ENCODE measurements around the gene ZNF208.
"Not testable (repeated sequence)": the region's sequence is repeated elsewhere in the genome, so short reads cannot be mapped to it uniquely, and the experiment has no call there.

Gene ZNF208

GRCh38 chr19:22010437-22011143, at the start of gene ZNF208:
ZNF208 (minus strand) TSS chr19:22010943; CDS start chr19:22010794, 149 bp downstream.
- DNase-seq (ENCODE audit: low read depth in 2 of 2), result not testable (repeated sequence)

GRCh38 chr19:22052644-22053013, 41.9 kb upstream of the ZNF208 start:
- DNase-seq (ENCODE audit: low read depth in 2 of 2), result peak; percentile 8 to 10

- not testable (repeated sequence) for DNase-seq (ENCODE audit: low read depth in 2 of 2)
Measured at GRCh38 chr19:22041151-22041550, 30.4 kb upstream of the ZNF208 start.

GRCh38 chr19:22030680-22031079, 19.9 kb upstream of the ZNF208 start:
- DNase-seq (ENCODE audit: low read depth in 2 of 2), result no peak

DNA sequence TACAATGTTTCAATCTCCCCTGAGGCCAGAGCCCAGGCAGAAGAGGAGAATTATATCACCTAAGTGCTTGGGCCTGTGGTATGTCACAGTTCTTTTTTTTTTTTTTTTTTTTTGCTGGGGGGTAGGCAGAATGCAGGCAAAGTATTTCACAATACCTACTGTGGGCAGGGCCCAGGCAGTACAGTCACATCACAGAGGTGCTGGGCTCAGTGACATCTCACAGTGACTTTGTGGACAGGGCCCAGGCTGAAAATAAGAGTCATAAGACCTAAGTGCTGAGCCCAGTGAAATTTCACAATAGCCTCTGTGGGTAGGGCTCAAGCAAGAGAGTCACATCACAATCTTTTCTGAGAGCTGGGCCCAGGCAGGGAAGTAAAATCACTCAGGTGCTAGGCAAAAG, 15.9 kb upstream of the ZNF208 start:
- DNase-seq (ENCODE audit: low read depth in 2 of 2), result no peak

DNA sequence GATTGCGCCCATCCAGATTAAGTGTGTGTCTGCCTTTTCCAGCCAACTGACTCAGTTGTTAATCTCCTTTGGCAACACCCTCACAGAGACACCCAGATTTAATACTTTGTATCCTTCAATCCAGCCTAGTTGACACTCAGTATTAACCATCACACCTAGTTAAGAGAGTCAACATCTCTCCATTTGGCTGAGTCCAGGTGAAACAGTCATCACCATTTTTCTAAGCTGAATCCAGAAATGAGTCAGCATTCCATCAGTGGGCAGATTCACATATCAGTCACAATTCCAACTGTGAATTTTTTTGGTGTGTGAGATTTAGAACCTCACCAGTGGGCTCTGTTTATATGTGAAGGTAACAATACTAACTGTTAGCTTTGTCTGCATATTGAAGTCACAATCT, 14.8 kb upstream of the ZNF208 start:
- DNase-seq (ENCODE audit: low read depth in 2 of 2), result not testable (repeated sequence)

DNA sequence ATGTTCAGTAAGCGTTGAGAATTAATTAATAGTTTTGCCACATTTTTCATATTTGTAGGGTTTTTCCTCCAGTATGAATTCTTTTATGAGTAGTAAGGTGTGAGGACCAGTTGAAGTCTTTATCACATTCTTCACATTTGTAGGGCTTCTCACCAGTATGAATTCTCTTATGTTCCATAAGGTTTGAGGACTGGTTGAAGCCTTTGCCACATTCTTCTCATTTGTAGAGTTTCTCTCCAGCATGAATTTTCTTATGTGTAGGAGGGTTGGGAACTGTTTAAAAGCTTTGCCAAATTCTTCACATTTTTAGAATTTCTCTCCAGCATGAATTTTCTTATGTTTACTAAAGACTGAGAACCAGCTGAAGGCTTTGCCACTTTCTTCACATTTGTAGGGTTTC, 40.3 kb downstream of the ZNF208 start:
- no peak for DNase-seq (ENCODE audit: low read depth in 2 of 2)

- no peak for DNase-seq (ENCODE audit: low read depth in 2 of 2)
Measured at GRCh38 chr19:21947775-21948174, 63.0 kb downstream of the ZNF208 start.

DNA sequence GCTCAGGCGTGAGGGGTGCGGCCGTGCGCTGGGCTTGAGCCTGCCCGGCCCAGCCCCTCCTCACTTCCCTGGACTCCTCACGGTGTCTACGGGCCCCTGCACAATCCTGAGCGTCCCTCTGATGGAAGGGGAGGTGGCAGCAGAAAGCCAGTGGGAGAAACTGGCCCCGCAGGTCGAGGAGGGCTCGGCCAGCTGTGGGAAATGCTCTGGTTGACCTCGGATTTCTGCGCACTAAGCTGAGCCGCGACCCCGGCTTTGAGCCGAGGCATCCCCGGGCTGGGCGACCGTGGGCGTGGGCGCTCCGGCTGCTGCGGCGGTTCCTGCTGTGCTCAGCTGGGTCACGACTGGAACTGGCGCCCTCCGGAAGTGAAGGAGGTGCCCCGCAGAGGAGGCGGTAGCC, 70.1 kb downstream of the ZNF208 start:
- no peak for DNase-seq (ENCODE audit: low read depth in 2 of 2)

DNA sequence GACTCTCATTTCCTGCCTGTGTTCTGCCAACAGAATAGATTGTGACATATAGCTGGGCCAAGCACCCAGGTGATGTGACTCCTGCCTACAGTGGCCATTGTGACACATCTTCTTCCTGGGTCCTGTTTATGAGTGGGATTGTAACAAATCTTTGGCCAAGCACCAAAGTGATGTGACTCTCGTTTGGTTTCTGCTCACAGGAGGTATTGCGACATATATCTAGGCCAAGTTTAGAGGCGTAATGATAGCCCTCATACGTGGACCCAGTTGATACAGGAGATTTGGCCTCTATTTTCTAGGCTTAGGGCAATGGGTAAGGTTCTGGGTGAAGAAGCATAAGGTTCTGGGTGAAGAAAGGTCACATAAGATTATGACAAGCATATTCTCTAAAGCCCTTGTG, 76.2 kb downstream of the ZNF208 start:
- DNase-seq (ENCODE audit: low read depth in 2 of 2), result no peak

DNA sequence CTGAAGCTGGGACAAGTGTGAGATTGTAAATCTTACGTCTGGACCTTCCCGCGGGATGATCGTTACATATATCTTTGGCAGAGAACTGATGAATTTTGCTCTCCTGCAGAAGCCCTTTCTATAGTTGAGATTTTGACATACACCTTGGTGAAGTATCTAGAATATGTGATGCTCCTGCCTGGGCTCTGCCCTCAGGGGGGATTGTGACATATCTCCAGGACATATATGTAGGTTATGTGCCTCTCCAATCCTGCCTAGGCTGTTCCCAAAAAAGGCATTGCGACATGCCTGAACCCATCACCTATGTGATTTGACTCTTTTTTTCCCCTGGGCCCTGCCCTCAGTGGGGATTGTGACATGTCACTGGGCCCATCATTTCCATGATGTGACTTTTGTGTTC, 76.6 kb downstream of the ZNF208 start:
- no peak for DNase-seq (ENCODE audit: low read depth in 2 of 2)

DNA sequence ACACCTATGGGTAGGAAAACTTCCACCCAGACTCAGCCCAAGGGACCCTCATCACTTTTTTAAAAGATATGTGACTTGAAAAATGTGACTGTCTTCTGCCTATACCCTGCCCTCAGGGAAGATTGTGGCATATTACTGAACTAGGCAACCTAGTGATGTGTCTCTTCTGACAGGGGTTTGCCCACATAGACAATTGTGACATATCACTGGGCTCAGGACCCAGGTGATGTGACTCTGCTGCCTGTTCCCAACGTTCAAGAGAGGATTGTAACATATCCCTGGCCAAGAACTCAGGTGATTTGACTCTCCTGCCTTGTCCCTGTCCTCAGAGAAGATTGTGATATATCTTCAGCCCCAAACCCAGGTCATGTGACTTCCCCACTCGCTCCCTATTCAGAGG, 88.5 kb downstream of the ZNF208 start:
- no peak for DNase-seq (ENCODE audit: low read depth in 2 of 2)

DNA sequence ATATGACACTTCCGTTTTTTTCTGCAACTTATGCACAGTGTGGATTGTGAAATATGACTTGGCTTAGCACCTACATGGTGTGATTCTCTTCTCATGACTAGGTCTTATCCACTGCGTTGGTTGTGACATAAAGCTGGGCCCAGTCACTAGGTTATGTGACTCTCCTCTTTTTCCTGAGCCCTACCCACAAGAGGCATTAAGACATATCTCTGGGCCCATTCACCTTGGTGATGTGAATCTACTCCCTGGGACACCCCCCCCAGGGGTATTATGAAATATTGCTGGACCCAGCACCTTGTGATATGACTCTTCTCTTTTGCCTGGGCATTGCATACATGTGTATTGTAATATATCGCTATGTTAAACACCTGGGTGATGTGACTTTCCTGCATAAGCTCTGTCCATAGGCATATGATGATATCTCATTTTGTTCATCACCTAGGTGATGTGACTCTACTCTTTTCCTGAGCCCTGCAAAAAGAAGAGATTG, 89.0 kb downstream of the ZNF208 start:
- no peak for DNase-seq (ENCODE audit: low read depth in 2 of 2)

DNA sequence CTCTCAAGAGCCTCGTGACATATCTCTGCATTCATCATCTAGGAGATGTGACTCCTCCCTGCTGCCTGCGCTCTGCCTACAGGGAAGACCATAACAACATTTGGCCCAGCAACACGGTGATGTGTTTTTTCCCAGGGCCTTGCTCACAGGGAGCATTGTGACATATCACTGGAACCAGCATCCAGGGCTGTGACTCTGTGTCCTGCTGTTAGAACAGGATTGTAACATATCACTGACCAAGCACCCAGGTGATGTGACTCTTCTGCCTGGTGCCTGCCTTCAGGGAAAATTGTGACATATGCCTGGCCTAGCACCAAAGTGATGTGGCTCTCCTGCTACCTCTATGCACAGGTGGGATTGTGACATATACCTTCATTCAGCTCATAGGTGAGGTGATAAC, 95.3 kb downstream of the ZNF208 start:
- DNase-seq (ENCODE audit: low read depth in 2 of 2), result no peak

- no peak for DNase-seq (ENCODE audit: low read depth in 2 of 2)
Measured at GRCh38 chr19:21912654-21913053, 98.1 kb downstream of the ZNF208 start.

DNA sequence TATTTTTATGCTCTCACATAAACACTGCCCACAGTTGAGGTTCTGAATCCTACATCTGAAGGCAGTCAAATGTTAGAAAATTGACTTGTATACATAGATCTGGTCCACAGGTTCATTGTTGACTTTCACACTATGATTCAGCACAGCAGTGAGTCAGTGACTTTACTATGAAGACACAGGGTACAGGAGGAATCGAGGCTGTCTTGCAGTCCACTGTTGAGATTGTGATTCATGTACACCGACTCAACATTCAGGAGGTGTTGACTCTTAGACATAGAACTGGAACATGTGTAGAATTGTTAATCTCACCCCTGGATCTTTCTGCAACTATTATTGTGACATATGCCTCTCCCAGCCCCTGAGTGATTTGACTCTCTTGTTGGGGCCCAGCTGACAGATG, 100.4 kb downstream of the ZNF208 start:
- DNase-seq (ENCODE audit: low read depth in 2 of 2), result no peak

DNA sequence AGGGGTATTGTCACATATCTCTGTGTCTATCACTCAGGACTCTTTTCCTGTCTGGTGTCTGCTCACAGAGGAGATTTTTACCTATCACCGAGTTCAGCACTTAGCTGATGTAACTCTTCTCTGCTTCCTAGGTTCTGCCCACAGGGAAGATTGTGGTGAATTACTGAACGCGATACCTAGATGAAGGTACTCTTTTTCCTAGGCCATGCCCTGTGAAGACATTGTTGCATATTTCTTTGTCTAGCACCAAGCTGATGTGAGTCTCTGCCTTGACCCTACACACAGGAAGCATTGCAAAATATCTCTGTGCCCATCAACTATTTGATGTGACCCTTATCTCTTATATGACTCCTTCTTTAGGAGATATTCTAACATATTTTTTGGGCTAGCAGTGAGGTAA, 102.7 kb downstream of the ZNF208 start:
- no peak for DNase-seq (ENCODE audit: low read depth in 2 of 2)

DNA sequence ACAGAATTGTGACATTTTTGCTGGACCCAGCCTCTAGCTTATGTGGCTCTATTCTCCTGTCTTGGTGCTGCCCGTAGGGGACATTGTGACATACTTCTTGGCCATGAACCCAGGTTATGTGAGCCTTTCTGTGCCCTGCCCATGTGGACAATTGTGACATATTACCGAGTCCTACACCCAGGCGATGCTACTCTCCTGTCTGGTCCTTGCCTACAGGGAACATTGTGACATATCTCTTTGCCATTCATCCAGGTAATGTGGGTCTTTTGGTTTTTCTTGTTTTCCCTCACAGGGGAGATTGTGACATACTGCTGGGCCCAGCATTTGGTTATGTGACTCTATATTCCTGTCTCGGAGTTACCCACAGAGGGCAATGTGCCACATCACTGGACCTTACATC, 103.2 kb downstream of the ZNF208 start:
- DNase-seq (ENCODE audit: low read depth in 2 of 2), result no peak

- no peak for DNase-seq (ENCODE audit: low read depth in 2 of 2)
Measured at GRCh38 chr19:21902571-21902970, 108.2 kb downstream of the ZNF208 start.

GRCh38 chr19:21901861-21902260, 108.9 kb downstream of the ZNF208 start:
- DNase-seq (ENCODE audit: low read depth in 2 of 2), result no peak

GRCh38 chr19:21900401-21900800, 110.3 kb downstream of the ZNF208 start:
- DNase-seq (ENCODE audit: low read depth in 2 of 2), result no peak

DNA sequence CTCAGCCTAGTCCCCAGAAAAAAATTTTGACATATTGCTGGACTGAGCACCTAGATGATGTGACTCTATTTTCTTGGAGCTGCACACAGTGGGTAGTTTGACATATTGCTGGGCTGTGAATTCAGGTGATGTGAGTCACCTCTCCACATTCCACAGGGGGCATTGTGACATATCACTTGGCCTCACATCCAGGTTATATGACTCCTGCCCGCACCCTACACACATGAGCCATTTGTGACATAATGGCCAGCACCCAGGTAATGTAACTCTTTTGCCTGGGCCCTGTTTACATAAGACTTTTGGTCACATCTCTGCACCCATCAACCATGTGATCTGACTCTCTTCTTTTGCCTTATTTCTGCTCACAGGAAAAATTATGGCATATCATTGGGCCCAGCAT, 119.7 kb downstream of the ZNF208 start:
- DNase-seq (ENCODE audit: low read depth in 2 of 2), result no peak

DNA sequence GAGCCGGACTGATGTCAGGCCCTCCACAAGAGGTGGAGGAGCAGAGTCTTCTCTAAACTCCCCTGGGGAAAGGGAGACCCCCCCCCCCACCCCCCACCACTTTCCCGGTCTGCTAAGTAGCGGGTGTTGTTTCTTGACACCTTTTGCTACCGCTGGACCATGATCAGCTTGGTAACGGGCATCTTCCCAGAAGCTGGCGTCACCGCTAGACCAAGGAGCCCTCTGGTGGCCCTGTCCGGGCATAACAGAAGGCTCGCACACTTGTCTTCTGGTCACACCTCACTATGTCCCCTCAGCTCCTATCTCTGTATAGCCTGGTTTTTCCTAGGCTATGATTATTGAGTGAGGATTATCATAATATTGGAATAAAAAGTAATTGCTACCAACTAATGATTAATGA, 120.7 kb downstream of the ZNF208 start:
- DNase-seq (ENCODE audit: low read depth in 2 of 2), result peak; percentile 4 to 7

- not testable (repeated sequence) for DNase-seq (ENCODE audit: low read depth in 2 of 2)
Measured at GRCh38 chr19:21885516-21885915, 125.2 kb downstream of the ZNF208 start.

Measured in stimulated activated CD4-positive, alpha-beta T cell treated with anti-CD3 and anti-CD28 coated beads, Interleukin-4, amount 100 ng/mL, for 48 hours (primary cell).